ENCODE data around the gene SCD.

SCD gene

GRCh38 chr10:100344241-100344788 lies 2.7 kb upstream of the SCD start:
- ATAC-seq (ENCODE audit: low read depth): no peak

GRCh38 chr10:100345570-100346330 lies 1.3 kb upstream of the SCD start:
- Histone ChIP-seq H3K9me3 (ENCODE audit: severe bottlenecking) (no peaks in the 10 kb centered on the region), H3K27me3 (ENCODE audit: insufficient read depth, poor library complexity, severe bottlenecking) (no peaks in the 10 kb centered on the region), H3K27ac (ENCODE audit: poor library complexity, severe bottlenecking) (peak overlapping the region; percentile 91), H3K36me3 (ENCODE audit: low read depth) (peaks cover 36% of the 10 kb centered on the region), H3K4me3 (ENCODE audit: severe bottlenecking) (peak overlapping the region; percentile 78), H3K4me1 (ENCODE audit: insufficient read depth, poor library complexity, severe bottlenecking) (peaks cover 18% of the 10 kb centered on the region)
- TF ChIP-seq CTCF (IDR thresholded peaks at IDR 0.05; ENCODE audit: poor library complexity, severe bottlenecking): no peak
- DNase-seq (ENCODE audit: low spot score) (no peak), ATAC-seq (ENCODE audit: low read depth) (0 out of 3 replicates have a peak, but pooled peaks have one; percentile 1)

More at GRCh38 chr10:100344241-100344788, 2.7 kb upstream of the SCD start:
- Histone ChIP-seq H3K27ac (ENCODE audit: poor library complexity, severe bottlenecking) (peak overlapping the region; percentile 91), H3K9me3 (ENCODE audit: severe bottlenecking) (no peaks in the 10 kb centered on the region), H3K4me3 (ENCODE audit: severe bottlenecking) (no peak overlapping the region), H3K27me3 (ENCODE audit: insufficient read depth, poor library complexity, severe bottlenecking) (no peaks in the 10 kb centered on the region), H3K4me1 (ENCODE audit: insufficient read depth, poor library complexity, severe bottlenecking) (peaks cover 11% of the 10 kb centered on the region), H3K36me3 (ENCODE audit: low read depth) (peaks cover 22% of the 10 kb centered on the region)
- TF ChIP-seq CTCF (IDR thresholded peaks at IDR 0.05; ENCODE audit: poor library complexity, severe bottlenecking): no peak
- no peak for DNase-seq (ENCODE audit: low spot score)

GRCh38 chr10:100346351-100346764 lies 675 bp upstream of the SCD start:
- TF ChIP-seq CTCF (IDR thresholded peaks at IDR 0.05; ENCODE audit: poor library complexity, severe bottlenecking): no peak
- peak; percentile 85 for DNase-seq (ENCODE audit: low spot score)

GRCh38 chr10:100347568-100348195 lies 649 bp downstream of the SCD start:
- peak overlapping the region; percentile 78 for H3K4me3 ChIP-seq (ENCODE audit: severe bottlenecking)
- peak overlapping the region; percentile 91 for H3K27ac ChIP-seq (ENCODE audit: poor library complexity, severe bottlenecking)
- no peaks in the 10 kb centered on the region for H3K9me3 ChIP-seq (ENCODE audit: severe bottlenecking)
- TF ChIP-seq CTCF (IDR thresholded peaks at IDR 0.05; ENCODE audit: poor library complexity, severe bottlenecking): no peak
- peaks cover 55% of the 10 kb centered on the region for H3K36me3 ChIP-seq (ENCODE audit: low read depth)
- no peak for ATAC-seq (ENCODE audit: low read depth)
- H3K27me3 ChIP-seq (ENCODE audit: insufficient read depth, poor library complexity, severe bottlenecking): no peaks in the 10 kb centered on the region
- DNase-seq (ENCODE audit: low spot score): no peak
- H3K4me1 ChIP-seq (ENCODE audit: insufficient read depth, poor library complexity, severe bottlenecking): peaks cover 33% of the 10 kb centered on the region

More at GRCh38 chr10:100346351-100346764, 675 bp upstream of the SCD start:
- Histone ChIP-seq H3K9me3 (ENCODE audit: severe bottlenecking) (no peaks in the 10 kb centered on the region), H3K27me3 (ENCODE audit: insufficient read depth, poor library complexity, severe bottlenecking) (no peaks in the 10 kb centered on the region), H3K4me3 (ENCODE audit: severe bottlenecking) (peak overlapping the region; percentile 78), H3K4me1 (ENCODE audit: insufficient read depth, poor library complexity, severe bottlenecking) (peaks cover 23% of the 10 kb centered on the region), H3K27ac (ENCODE audit: poor library complexity, severe bottlenecking) (peak overlapping the region; percentile 91), H3K36me3 (ENCODE audit: low read depth) (peaks cover 42% of the 10 kb centered on the region)
- ATAC-seq (ENCODE audit: low read depth): peak; percentile 56
